GM18508 (cell line): ENCODE measurements around the gene ODF2L.
"Not testable (repeated sequence)": the region's sequence is repeated elsewhere in the genome, so short reads cannot be mapped to it uniquely, and the experiment has no call there.

Experiments used
- ATAC-seq: cut with Tn5 transposase; IDR thresholded peaks from one replicate; pipeline ENCODE4 v1.9.1; 2021; ENCODE audit warnings: moderate number of reproducible peaks; ENCODE audit not compliant: insufficient read depth, unreplicated experiment

The ODF2L gene

GRCh38 chr1:86388777-86389176 lies 7.3 kb downstream of the ODF2L start:
- ATAC-seq = no peak

- ATAC-seq = no peak
These were observed 8.1 kb downstream of the ODF2L start for GRCh38 chr1:86387916-86388627.

GRCh38 chr1:86382878-86383277 lies 13.2 kb downstream of the ODF2L start:
- ATAC-seq = peak; percentile 61

- ATAC-seq = no peak
These were observed 14.9 kb downstream of the ODF2L start for GRCh38 chr1:86381223-86381622.

GRCh38 chr1:86380257-86380861 lies 15.8 kb downstream of the ODF2L start:
- peak; percentile 41 for ATAC-seq

- no peak for ATAC-seq
These were observed 17.3 kb downstream of the ODF2L start for GRCh38 chr1:86378813-86379212.

GRCh38 chr1:86377341-86377740 lies 18.8 kb downstream of the ODF2L start:
- no peak for ATAC-seq

- no peak for ATAC-seq
These were observed 20.4 kb downstream of the ODF2L start for GRCh38 chr1:86375688-86376087.

- ATAC-seq = no peak
These were observed 25.5 kb downstream of the ODF2L start for GRCh38 chr1:86370601-86371022.

- no peak for ATAC-seq
These were observed 30.2 kb downstream of the ODF2L start for GRCh38 chr1:86365896-86366295.

GRCh38 chr1:86362807-86363206 lies 33.3 kb downstream of the ODF2L start:
- ATAC-seq = no peak

GRCh38 chr1:86357796-86358195 lies 38.3 kb downstream of the ODF2L start:
- ATAC-seq = no peak

GRCh38 chr1:86356247-86356646 lies 39.9 kb downstream of the ODF2L start:
- no peak for ATAC-seq

GRCh38 chr1:86352086-86352485 lies 44.0 kb downstream of the ODF2L start:
- ATAC-seq = no peak

GRCh38 chr1:86350230-86350629 lies 45.9 kb downstream of the ODF2L start:
- ATAC-seq = not testable (repeated sequence)

- no peak for ATAC-seq
These were observed 49.7 kb downstream of the ODF2L start for GRCh38 chr1:86346388-86346787.

GRCh38 chr1:86345042-86345441 lies 51.1 kb downstream of the ODF2L start:
- ATAC-seq = no peak

- no peak for ATAC-seq
These were observed 56.2 kb downstream of the ODF2L start for GRCh38 chr1:86339906-86340305.

- ATAC-seq = no peak
These were observed 56.9 kb downstream of the ODF2L start for GRCh38 chr1:86339014-86339812.

- no peak for ATAC-seq
These were observed 60.2 kb downstream of the ODF2L start for GRCh38 chr1:86335916-86336315.

GRCh38 chr1:86325264-86325663 lies 70.9 kb downstream of the ODF2L start:
- no peak for ATAC-seq
